ENCODE measurements around the gene TMCC3. TPM values are rescaled to one million over a fixed set of nuclear protein-coding genes. Genes with fewer than 3 reads are reported as not detected.

The TMCC3 gene
- polyA plus RNA-seq, 1 donor (not counting 4 experiments of a cell fraction or from before 2014, with no cell fraction given) = 18.9 TPM

DNA sequence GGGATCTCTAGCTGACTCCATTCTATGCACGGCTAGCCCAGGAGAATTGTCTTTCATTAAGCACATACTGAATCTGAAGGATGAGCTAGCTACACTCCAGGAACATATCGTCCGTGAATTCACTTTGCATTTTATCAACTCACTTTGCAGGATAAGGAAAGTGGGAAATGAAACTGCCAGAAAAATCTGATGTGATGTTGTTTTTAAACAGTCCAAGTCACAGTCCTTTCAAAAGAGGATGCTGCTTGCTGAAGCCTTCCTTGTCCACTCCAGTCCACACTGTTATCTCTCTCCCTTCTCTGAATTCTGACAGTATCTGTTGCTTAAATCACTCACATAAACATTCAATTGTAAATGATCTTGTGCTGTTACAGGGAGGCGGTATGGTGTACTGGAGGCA lies 12.7 kb upstream of the TMCC3 start:
- Histone ChIP-seq H3K9ac (ENCODE audit: control insufficient read depth, extremely low read depth, insufficient read depth, low read length) (no peak overlapping the region), H3K36me3 (ENCODE audit: control insufficient read depth in 2 of 2, extremely low read depth in 1 of 2, insufficient read depth in 2 of 2, low read length in 2 of 2) (no peaks in the 10 kb centered on the region), H3K4me3 (ENCODE audit: control insufficient read depth in 2 of 3, extremely low read depth in 1 of 3, insufficient read depth in 2 of 3, low read depth in 1 of 3, low read length in 3 of 3) (no peak overlapping the region), H4K20me1 (ENCODE audit: control insufficient read depth, extremely low read depth, insufficient read depth, low read length) (no peaks in the 10 kb centered on the region), H3K79me2 (ENCODE audit: control insufficient read depth, insufficient read depth, low read length) (no peaks in the 10 kb centered on the region), H3K27ac (ENCODE audit: control insufficient read depth, insufficient read depth, low read length) (no peak overlapping the region), H3K27me3 (ENCODE audit: control insufficient read depth, extremely low read depth, insufficient read depth, low read length) (no peaks in the 10 kb centered on the region), H3K4me2 (ENCODE audit: control insufficient read depth, extremely low read depth, insufficient read depth, low read depth, low read length) (no peak overlapping the region), H2AFZ (ENCODE audit: control insufficient read depth, low read length) (no peak overlapping the region), H3K9me3 (ENCODE audit: control insufficient read depth, low read depth, low read length) (no peaks in the 10 kb centered on the region), H3K9me1 (ENCODE audit: control insufficient read depth, extremely low read depth, insufficient read depth, low read length) (no peaks in the 10 kb centered on the region), H3K4me1 (ENCODE audit: control insufficient read depth, extremely low read depth, insufficient read depth, low read length) (peaks cover 19% of the 10 kb centered on the region)
- no peak for TF ChIP-seq EZH2 (IDR thresholded peaks at IDR 0.05; ENCODE audit: low read length)
- TF ChIP-seq CTCF (optimal IDR thresholded peaks at IDR 0.05 in 1 of 3, IDR thresholded peaks at IDR 0.05 in 1 of 3, conservative IDR thresholded peaks at IDR 0.05 in 1 of 3; ENCODE audit: extremely low read depth in 1 of 3, insufficient read depth in 2 of 3, low read length in 3 of 3) = no peak
- no peak for FAIRE-seq
- DNase-seq (ENCODE audit: low read depth, low spot score) = no peak
- dilution Hi-C loops (cut with MboI; ENCODE audit: extremely low pct_ligation_motif_present, low sequenced_read_pairs) = no loop called here

GRCh38 chr12:94660436-94660835 lies 10.1 kb upstream of the TMCC3 start:
- Histone ChIP-seq H4K20me1 (ENCODE audit: control insufficient read depth, extremely low read depth, insufficient read depth, low read length) (no peaks in the 10 kb centered on the region), H3K27ac (ENCODE audit: control insufficient read depth, insufficient read depth, low read length) (peak overlapping the region; percentile 47), H3K4me2 (ENCODE audit: control insufficient read depth, extremely low read depth, insufficient read depth, low read depth, low read length) (peak overlapping the region; percentile 40), H3K79me2 (ENCODE audit: control insufficient read depth, insufficient read depth, low read length) (no peaks in the 10 kb centered on the region), H3K9me1 (ENCODE audit: control insufficient read depth, extremely low read depth, insufficient read depth, low read length) (no peaks in the 10 kb centered on the region), H2AFZ (ENCODE audit: control insufficient read depth, low read length) (no peak overlapping the region), H3K36me3 (ENCODE audit: control insufficient read depth in 2 of 2, extremely low read depth in 1 of 2, insufficient read depth in 2 of 2, low read length in 2 of 2) (no peaks in the 10 kb centered on the region), H3K27me3 (ENCODE audit: control insufficient read depth, extremely low read depth, insufficient read depth, low read length) (no peaks in the 10 kb centered on the region), H3K9ac (ENCODE audit: control insufficient read depth, extremely low read depth, insufficient read depth, low read length) (no peak overlapping the region), H3K4me1 (ENCODE audit: control insufficient read depth, extremely low read depth, insufficient read depth, low read length) (peaks cover 28% of the 10 kb centered on the region), H3K9me3 (ENCODE audit: control insufficient read depth, low read depth, low read length) (no peaks in the 10 kb centered on the region), H3K4me3 (ENCODE audit: control insufficient read depth in 2 of 3, extremely low read depth in 1 of 3, insufficient read depth in 2 of 3, low read depth in 1 of 3, low read length in 3 of 3) (no peak overlapping the region)
- DNase-seq (ENCODE audit: low read depth, low spot score) (peak; percentile 84), FAIRE-seq (peak; percentile 84)
- no peak for TF ChIP-seq CTCF (optimal IDR thresholded peaks at IDR 0.05 in 1 of 3, IDR thresholded peaks at IDR 0.05 in 1 of 3, conservative IDR thresholded peaks at IDR 0.05 in 1 of 3; ENCODE audit: extremely low read depth in 1 of 3, insufficient read depth in 2 of 3, low read length in 3 of 3)
- TF ChIP-seq EZH2 (IDR thresholded peaks at IDR 0.05; ENCODE audit: low read length) = no peak
- dilution Hi-C loops (cut with MboI; ENCODE audit: extremely low pct_ligation_motif_present, low sequenced_read_pairs) = no loop called here

All from keratinocyte (primary cell).